Measurements from ENCODE around the gene ABL2.

DNA sequence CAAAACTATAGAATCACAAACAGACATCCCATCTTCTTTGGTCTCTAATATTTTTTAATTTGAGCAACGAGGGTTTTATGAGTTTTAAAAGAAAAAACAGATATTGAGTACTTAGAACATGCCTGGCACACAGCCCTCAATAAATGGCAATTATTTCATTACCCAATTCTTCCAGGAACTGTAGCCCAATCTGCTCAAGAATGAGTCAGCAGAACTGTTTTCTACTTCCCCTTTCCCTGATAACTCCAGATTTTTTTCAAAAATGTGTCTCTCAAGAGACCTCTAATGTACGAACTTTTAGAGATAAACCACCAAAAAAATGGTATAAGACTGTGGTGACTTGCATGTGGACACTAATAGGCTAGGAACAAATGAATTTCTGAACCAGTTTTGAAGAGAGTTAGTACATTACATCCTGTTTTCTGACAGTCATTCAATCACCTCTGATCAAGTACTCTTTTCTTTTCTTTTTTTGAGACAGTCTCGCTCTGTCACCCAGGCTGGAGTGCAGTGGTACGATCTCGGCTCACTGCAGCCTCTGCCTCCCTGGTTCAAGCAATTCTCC, 11.5 kb downstream of the ABL2 start:
- TF ChIP-seq, protein P1, sequence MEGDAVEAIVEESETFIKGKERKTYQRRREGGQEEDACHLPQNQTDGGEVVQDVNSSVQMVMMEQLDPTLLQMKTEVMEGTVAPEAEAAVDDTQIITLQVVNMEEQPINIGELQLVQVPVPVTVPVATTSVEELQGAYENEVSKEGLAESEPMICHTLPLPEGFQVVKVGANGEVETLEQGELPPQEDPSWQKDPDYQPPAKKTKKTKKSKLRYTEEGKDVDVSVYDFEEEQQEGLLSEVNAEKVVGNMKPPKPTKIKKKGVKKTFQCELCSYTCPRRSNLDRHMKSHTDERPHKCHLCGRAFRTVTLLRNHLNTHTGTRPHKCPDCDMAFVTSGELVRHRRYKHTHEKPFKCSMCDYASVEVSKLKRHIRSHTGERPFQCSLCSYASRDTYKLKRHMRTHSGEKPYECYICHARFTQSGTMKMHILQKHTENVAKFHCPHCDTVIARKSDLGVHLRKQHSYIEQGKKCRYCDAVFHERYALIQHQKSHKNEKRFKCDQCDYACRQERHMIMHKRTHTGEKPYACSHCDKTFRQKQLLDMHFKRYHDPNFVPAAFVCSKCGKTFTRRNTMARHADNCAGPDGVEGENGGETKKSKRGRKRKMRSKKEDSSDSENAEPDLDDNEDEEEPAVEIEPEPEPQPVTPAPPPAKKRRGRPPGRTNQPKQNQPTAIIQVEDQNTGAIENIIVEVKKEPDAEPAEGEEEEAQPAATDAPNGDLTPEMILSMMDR (IDR thresholded peaks at IDR 0.05 in 8 of 11, conservative IDR thresholded peaks at IDR 0.05 in 3 of 11): no peak
- TF ChIP-seq POLR2A (IDR thresholded peaks at IDR 0.05) (no peak), POLR2AphosphoS5 (IDR thresholded peaks at IDR 0.05) (no peak)
